ENCODE measurements around the gene SERPINA1. TPM values are rescaled to one million over a fixed set of nuclear protein-coding genes. Genes with fewer than 3 reads are reported as not detected.
A peak's percentile ranks its signal among the peaks of the same experiment; 100 is the strongest.

SERPINA1 gene
- total RNA-seq, 1 experiment from 2014 or later: 10.5 TPM

GRCh38 chr14:94345344-94346064 is 42.9 kb downstream of the SERPINA1 start:
- no peak overlapping the region for H2AFZ ChIP-seq (ENCODE audit: low read length)
- intact Hi-C loops (cut with micrococcal nuclease): no loop called here
- CTCF ChIA-PET: no interaction called here

GRCh38 chr14:94344389-94344788 is 44.0 kb downstream of the SERPINA1 start:
- no TSS peak for BruUV-seq (replicated peaks)

More at GRCh38 chr14:94345344-94346064, 42.9 kb downstream of the SERPINA1 start:
- Histone ChIP-seq H3K36me3 (ENCODE audit: low read depth, low read length) (no peaks in the 10 kb centered on the region), H3K4me2 (ENCODE audit: low read length) (0 out of 2 replicates have a peak overlapping the region, but pooled peaks have one; percentile 43), H3K9ac (ENCODE audit: low read length) (no peak overlapping the region; the same call in 1 of the 2 replicates), H3K9me2 (replicated peaks; ENCODE audit: low read length) (no peaks in the 10 kb centered on the region), H3K9me3 (ENCODE audit: low read length) (no peaks in the 10 kb centered on the region), H3F3A (ENCODE audit: low read length, unreplicated experiment) (no peaks in the 10 kb centered on the region), H3K27me3 (ENCODE audit: low read length) (no peaks in the 10 kb centered on the region), H3K27ac (ENCODE audit: low read length) (peak overlapping the region; percentile 52), H4K20me1 (ENCODE audit: low read length) (no peaks in the 10 kb centered on the region), H3K4me1 (ENCODE audit: insufficient read depth, low read length) (peaks cover 27% of the 10 kb centered on the region), H3K79me2 (ENCODE audit: low read length) (no peaks in the 10 kb centered on the region), H3K4me3 (ENCODE audit: low read length) (no peak overlapping the region)
- TF ChIP-seq EZH2phosphoT487 (IDR thresholded peaks at IDR 0.05; ENCODE audit: borderline replicate concordance, low read length) (no peak), EZH2 (IDR thresholded peaks at IDR 0.05; ENCODE audit: low read length, unreplicated experiment) (no peak), CTCF (conservative IDR thresholded peaks at IDR 0.05; ENCODE audit: low read depth, low read length) (no peak)
- no TSS peak for BruUV-seq (replicated peaks)
- ATAC-seq (peak; percentile 56), DNase-seq (peak; percentile 81)
- POLR2A ChIA-PET (ENCODE audit: unreplicated experiment): no interaction called here

More at GRCh38 chr14:94344389-94344788, 44.0 kb downstream of the SERPINA1 start:
- Histone ChIP-seq H3K9ac (ENCODE audit: low read length) (no peak overlapping the region), H2AFZ (ENCODE audit: low read length) (no peak overlapping the region), H3K9me3 (ENCODE audit: low read length) (no peaks in the 10 kb centered on the region), H3K9me2 (replicated peaks; ENCODE audit: low read length) (no peaks in the 10 kb centered on the region), H3K27me3 (ENCODE audit: low read length) (no peaks in the 10 kb centered on the region), H3K79me2 (ENCODE audit: low read length) (no peaks in the 10 kb centered on the region), H3K27ac (ENCODE audit: low read length) (no peak overlapping the region), H3K4me1 (ENCODE audit: insufficient read depth, low read length) (peaks cover 27% of the 10 kb centered on the region), H4K20me1 (ENCODE audit: low read length) (no peaks in the 10 kb centered on the region), H3K36me3 (ENCODE audit: low read depth, low read length) (no peaks in the 10 kb centered on the region), H3K4me3 (ENCODE audit: low read length) (no peak overlapping the region), H3F3A (ENCODE audit: low read length, unreplicated experiment) (no peaks in the 10 kb centered on the region), H3K4me2 (ENCODE audit: low read length) (no peak overlapping the region)
- no peak for TF ChIP-seq EZH2 (IDR thresholded peaks at IDR 0.05; ENCODE audit: low read length, unreplicated experiment)
- no peak for TF ChIP-seq CTCF (conservative IDR thresholded peaks at IDR 0.05; ENCODE audit: low read depth, low read length)
- no peak for TF ChIP-seq EZH2phosphoT487 (IDR thresholded peaks at IDR 0.05; ENCODE audit: borderline replicate concordance, low read length)
- intact Hi-C loops (cut with micrococcal nuclease): no loop called here
- ChIA-PET CTCF (no interaction called here), POLR2A (ENCODE audit: unreplicated experiment) (interaction anchor here (0.5 kb wide), 1 partner anchor 263 kb away, joined by 3 read pairs; no protein-coding TSS in a partner anchor)
- no peak for DNase-seq
- no peak for ATAC-seq
